Activated CD4-positive, alpha-beta T cell treated with anti-CD3 and anti-CD28 coated beads, Interleukin-2, amount 10 ng/mL, durations not matched to agents 24 days and 14 days (primary cell): ENCODE measurements around the gene DAZAP2. TPM values are rescaled to one million over a fixed set of nuclear protein-coding genes. Genes with fewer than 3 reads are reported as not detected.
"Not testable (repeated sequence)": the region's sequence is repeated elsewhere in the genome, so short reads cannot be mapped to it uniquely, and the experiment has no call there.

Experiments
- DNase-seq: peaks from one replicate; pipeline ENCODE4 v3.0.0; 2022
- H3K27ac Mint-ChIP-seq: one replicate; pipeline ENCODE4 v1.8.0; 2022; ENCODE audit warnings: mild to moderate bottlenecking, mixed read lengths
- H3K27me3 Mint-ChIP-seq: one replicate; pipeline ENCODE4 v1.8.0; 2022; ENCODE audit warnings: mixed read lengths
- H3K36me3 Mint-ChIP-seq: one replicate; pipeline ENCODE4 v1.8.0; 2022; ENCODE audit warnings: low read depth, mild to moderate bottlenecking, mixed read lengths
- H3K4me1 Mint-ChIP-seq: one replicate; pipeline ENCODE4 v1.8.0; 2021; ENCODE audit warnings: mixed read lengths
- H3K4me3 Mint-ChIP-seq: one replicate; pipeline ENCODE4 v1.8.0; 2022; ENCODE audit warnings: mild to moderate bottlenecking, moderate library complexity, mixed read lengths
- H3K9me3 Mint-ChIP-seq: one replicate; pipeline ENCODE4 v1.8.0; 2021; ENCODE audit warnings: mixed read lengths
- intact Hi-C: fragments of 100-400 bp; cut with micrococcal nuclease; formaldehyde crosslinking; loops from one replicate; pipeline ENCODE4 v1.15.1; 2023
- total RNA-seq: library from RNA; stranded (reverse); gene quantifications from 2 replicates; pipeline ENCODE4 v1.2.3, GENCODE V29; 2022

DAZAP2 gene
- total RNA-seq, 1 donor from 2014 or later = 146 TPM

GRCh38 chr12:51202718-51203117 lies 35.9 kb upstream of the DAZAP2 start:
- Mint-ChIP-seq H3K27ac (peak overlapping the region; percentile 43), H3K27me3 (no peaks in the 10 kb centered on the region), H3K36me3 (no peaks in the 10 kb centered on the region), H3K4me1 (peaks cover 9% of the 10 kb centered on the region), H3K9me3 (no peaks in the 10 kb centered on the region), H3K4me3 (no peak overlapping the region)
- DNase-seq = no peak
- intact Hi-C loops = no loop called here

DNA sequence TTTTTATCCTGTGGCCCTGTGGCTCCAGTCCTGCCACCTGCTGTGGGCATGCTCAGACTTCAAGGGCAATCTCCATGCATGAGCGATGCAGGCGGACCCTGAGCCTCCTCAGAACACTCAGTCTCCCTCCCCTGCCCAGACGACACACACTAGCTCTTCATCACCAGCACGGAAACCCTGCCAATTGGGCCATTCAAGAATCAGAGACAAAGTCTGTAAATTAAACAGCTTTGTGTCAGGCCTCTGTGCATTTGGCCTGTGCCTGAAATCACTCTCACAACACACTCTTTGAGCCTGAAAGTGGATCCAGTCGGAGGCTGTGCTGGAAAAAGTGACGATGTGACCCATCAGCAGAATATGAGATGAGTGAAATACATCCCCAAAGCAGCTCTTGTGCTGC lies 33.3 kb upstream of the DAZAP2 start:
- Mint-ChIP-seq H3K27me3 (peaks cover 3% of the 10 kb centered on the region), H3K4me1 (peaks cover 9% of the 10 kb centered on the region), H3K4me3 (no peak overlapping the region), H3K36me3 (no peaks in the 10 kb centered on the region), H3K9me3 (no peaks in the 10 kb centered on the region), H3K27ac (no peak overlapping the region)
- DNase-seq = no peak
- intact Hi-C loops = no loop called here

DNA sequence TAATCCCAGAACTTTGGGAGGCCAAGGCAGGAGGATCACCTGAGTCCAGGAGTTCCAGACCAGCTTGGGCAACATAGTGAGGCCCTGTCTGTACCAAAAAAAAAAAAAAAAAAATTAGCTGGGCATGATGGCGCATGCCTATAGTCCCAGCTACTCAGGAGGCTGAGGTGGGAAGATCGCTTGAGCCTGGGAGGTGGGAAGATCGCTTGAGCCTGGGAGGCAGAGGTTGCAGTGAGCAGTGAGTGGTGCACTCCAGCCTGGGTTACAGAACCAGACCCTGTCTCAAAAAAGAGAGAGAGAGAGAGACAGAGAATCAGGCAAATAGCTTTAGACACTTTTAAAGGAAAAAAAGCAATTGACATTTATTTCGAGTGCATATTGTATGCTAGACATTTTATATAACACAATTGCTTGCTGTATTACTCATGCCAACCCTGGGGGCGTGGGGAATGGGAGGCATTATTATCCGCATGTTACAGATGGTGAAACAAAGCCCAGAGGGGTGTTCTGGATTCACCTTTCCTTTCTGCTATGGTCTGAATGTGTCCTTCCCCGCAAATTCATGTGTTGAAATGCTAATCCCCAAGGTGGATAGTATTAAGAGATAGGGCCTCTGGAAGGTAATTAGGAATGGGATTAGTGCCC lies 30.5 kb upstream of the DAZAP2 start:
- no peaks in the 10 kb centered on the region for H3K9me3 Mint-ChIP-seq
- no peak overlapping the region for H3K27ac Mint-ChIP-seq
- intact Hi-C loops = no loop called here
- DNase-seq = no peak
- H3K4me3 Mint-ChIP-seq = no peak overlapping the region
- H3K27me3 Mint-ChIP-seq = peaks cover 5% of the 10 kb centered on the region
- H3K36me3 Mint-ChIP-seq = no peaks in the 10 kb centered on the region
- H3K4me1 Mint-ChIP-seq = peaks cover 6% of the 10 kb centered on the region

DNA sequence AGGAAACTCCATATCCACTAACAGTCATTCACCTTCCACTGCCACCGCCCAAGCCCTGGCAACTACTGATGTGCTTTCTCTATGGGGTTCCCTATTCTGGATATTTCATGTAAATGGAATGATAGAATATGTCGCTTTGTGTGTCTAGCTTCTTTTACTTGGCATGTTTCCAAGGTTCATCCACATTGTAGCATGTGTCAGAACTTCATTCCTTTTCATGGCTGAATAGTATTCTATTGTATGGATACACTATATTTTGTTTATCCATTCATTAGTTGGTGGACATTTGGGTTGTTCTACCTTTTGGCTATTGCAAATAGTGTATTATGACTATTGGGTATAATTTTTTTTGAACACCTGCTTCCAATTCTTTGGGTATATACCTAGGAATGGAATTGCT lies 29.4 kb upstream of the DAZAP2 start:
- Mint-ChIP-seq H3K27ac (no peak overlapping the region), H3K27me3 (peaks cover 5% of the 10 kb centered on the region), H3K36me3 (peaks cover 1% of the 10 kb centered on the region), H3K4me1 (no peaks in the 10 kb centered on the region), H3K9me3 (no peaks in the 10 kb centered on the region), H3K4me3 (no peak overlapping the region)
- DNase-seq = no peak
- intact Hi-C loops = no loop called here

- peaks cover 5% of the 10 kb centered on the region for H3K27me3 Mint-ChIP-seq
- DNase-seq = no peak
- H3K27ac Mint-ChIP-seq = no peak overlapping the region
- no peaks in the 10 kb centered on the region for H3K4me1 Mint-ChIP-seq
- H3K4me3 Mint-ChIP-seq = no peak overlapping the region
- H3K36me3 Mint-ChIP-seq = peaks cover 4% of the 10 kb centered on the region
- intact Hi-C loops = no loop called here
- H3K9me3 Mint-ChIP-seq = no peaks in the 10 kb centered on the region
Observed at GRCh38 chr12:51210690-51211395, 27.8 kb upstream of the DAZAP2 start.

GRCh38 chr12:51214895-51215294 lies 23.7 kb upstream of the DAZAP2 start:
- H3K4me1 Mint-ChIP-seq = peaks cover 13% of the 10 kb centered on the region
- no peaks in the 10 kb centered on the region for H3K9me3 Mint-ChIP-seq
- peaks cover 4% of the 10 kb centered on the region for H3K36me3 Mint-ChIP-seq
- H3K27me3 Mint-ChIP-seq = peaks cover 5% of the 10 kb centered on the region
- no peak for DNase-seq
- no peak overlapping the region for H3K4me3 Mint-ChIP-seq
- intact Hi-C loops = loop anchor here (5.0 kb wide), 2 partner anchors 107 to 133 kb away; partner anchors contain the start of genes BIN2 and CSRNP2
- H3K27ac Mint-ChIP-seq = no peak overlapping the region

- peaks cover 4% of the 10 kb centered on the region for H3K36me3 Mint-ChIP-seq
- DNase-seq = no peak
- peak overlapping the region; percentile 56 for H3K4me3 Mint-ChIP-seq
- no peaks in the 10 kb centered on the region for H3K9me3 Mint-ChIP-seq
- intact Hi-C loops = loop anchor here (5.0 kb wide), 2 partner anchors 106 to 134 kb away; partner anchors contain the start of genes BIN2 and CSRNP2
- H3K27me3 Mint-ChIP-seq = no peaks in the 10 kb centered on the region
- H3K4me1 Mint-ChIP-seq = peaks cover 13% of the 10 kb centered on the region
- H3K27ac Mint-ChIP-seq = peak overlapping the region; percentile 14
Observed at GRCh38 chr12:51216642-51217041, 22.0 kb upstream of the DAZAP2 start.

DNA sequence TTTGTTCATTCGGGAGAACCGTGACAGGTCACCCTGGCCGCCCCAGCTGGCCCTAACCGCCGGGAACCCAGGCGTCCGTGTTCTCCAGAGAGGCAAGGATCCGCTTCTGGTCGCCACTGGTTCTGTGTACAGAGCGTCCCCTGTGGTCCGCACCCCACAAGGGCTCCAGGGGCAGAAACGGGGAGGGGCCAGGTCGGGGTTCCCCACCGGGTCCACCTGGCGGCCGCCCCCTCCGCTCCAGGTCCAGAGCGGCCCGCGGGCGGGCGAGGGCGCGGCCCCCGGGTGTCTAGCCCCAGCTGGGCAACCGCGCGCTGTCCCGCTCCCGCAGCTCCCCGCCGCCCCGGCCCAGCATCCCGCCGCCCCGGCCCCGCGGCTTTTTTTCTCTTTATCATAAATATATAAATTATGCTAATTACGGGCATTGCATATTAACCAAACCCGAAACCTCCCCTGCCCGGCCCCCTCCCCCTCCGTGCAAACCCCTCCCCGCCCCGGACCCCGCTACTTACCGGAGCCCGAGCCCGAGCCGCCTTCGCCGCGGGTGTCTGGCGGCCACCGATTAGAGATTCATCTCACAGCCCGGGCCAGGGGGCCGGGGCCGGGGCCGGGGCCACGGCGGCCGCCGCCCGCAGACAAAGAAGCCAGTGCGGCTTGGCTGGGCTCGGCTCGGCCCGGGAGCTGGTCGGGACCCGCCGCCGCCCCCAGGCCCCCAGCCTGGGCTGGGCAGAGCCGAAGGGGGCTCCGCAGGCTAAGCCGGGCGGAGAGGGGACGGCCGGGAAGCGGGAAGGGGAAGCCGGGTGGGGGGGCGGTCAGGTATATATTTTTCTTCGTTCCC lies 21.3 kb upstream of the DAZAP2 start:
- H3K27ac Mint-ChIP-seq = peak overlapping the region; percentile 88
- H3K4me1 Mint-ChIP-seq = peaks cover 13% of the 10 kb centered on the region
- peak overlapping the region; percentile 85 for H3K4me3 Mint-ChIP-seq
- no peaks in the 10 kb centered on the region for H3K9me3 Mint-ChIP-seq
- H3K27me3 Mint-ChIP-seq = no peaks in the 10 kb centered on the region
- peaks cover 4% of the 10 kb centered on the region for H3K36me3 Mint-ChIP-seq
- intact Hi-C loops = loop anchor here (5.0 kb wide), 2 partner anchors 105 to 135 kb away; partner anchors contain the start of genes BIN2 and CSRNP2
- DNase-seq = peak; percentile 82

DNA sequence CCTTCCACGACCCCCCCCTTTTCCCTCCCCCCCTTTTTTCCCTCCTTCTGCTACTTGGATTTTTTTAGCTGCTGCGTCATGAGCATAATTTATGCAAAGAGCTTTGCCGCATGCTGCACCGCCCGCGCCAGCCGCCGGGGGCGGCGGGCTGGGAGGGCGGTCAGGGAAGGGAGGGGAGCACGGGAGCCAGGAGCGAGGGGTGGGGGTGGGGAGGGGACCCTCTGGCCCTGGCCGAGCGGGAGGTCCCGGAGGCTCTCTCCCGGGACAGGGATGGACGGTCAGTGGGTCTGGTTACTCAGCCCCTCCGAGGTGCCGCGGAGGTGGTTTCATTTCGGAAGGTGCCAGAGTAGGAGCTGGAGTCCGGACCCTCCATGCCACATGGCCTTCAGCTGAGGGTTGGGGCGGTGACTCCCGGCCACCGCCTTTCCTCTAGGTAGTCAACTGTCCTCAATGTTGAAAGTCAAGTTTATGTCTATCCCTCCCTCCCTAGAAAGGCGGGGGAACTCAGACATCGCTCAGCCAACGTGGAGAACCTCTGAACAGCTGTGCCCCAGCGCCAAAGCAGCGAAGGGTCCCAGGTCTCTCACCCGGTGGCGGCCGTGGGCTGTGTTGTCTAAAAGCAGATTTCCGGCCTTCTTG lies 20.5 kb upstream of the DAZAP2 start, which contains the start of gene POU6F1:
Gene POU6F1, minus strand, starts transcription at position 95 of the 639 bp plus-strand sequence. CDS start 11,226 bp downstream, outside the sequence.
- DNase-seq = peak; percentile 90
- H3K9me3 Mint-ChIP-seq = no peaks in the 10 kb centered on the region
- no peaks in the 10 kb centered on the region for H3K27me3 Mint-ChIP-seq
- peaks cover 4% of the 10 kb centered on the region for H3K36me3 Mint-ChIP-seq
- peaks cover 13% of the 10 kb centered on the region for H3K4me1 Mint-ChIP-seq
- peak within 1 kb of the TSS; percentile 88 for H3K27ac Mint-ChIP-seq
- intact Hi-C loops = loop anchor here (1.0 to 5.0 kb wide), 4 partner anchors 20 to 136 kb away; partner anchors contain the start of genes BIN2, CSRNP2, DAZAP2 and TFCP2
- peak within 1 kb of the TSS; percentile 85 for H3K4me3 Mint-ChIP-seq

- no peaks in the 10 kb centered on the region for H3K27me3 Mint-ChIP-seq
- peak overlapping the region; percentile 85 for H3K4me3 Mint-ChIP-seq
- peaks cover 4% of the 10 kb centered on the region for H3K36me3 Mint-ChIP-seq
- peaks cover 13% of the 10 kb centered on the region for H3K4me1 Mint-ChIP-seq
- intact Hi-C loops = loop anchor here (1.0 to 5.0 kb wide), 4 partner anchors 20 to 136 kb away; partner anchors contain the start of genes BIN2, CSRNP2, DAZAP2 and TFCP2
- peak overlapping the region; percentile 88 for H3K27ac Mint-ChIP-seq
- no peaks in the 10 kb centered on the region for H3K9me3 Mint-ChIP-seq
- no peak for DNase-seq
Observed at GRCh38 chr12:51218607-51219161, 19.9 kb upstream of the DAZAP2 start.

DNA sequence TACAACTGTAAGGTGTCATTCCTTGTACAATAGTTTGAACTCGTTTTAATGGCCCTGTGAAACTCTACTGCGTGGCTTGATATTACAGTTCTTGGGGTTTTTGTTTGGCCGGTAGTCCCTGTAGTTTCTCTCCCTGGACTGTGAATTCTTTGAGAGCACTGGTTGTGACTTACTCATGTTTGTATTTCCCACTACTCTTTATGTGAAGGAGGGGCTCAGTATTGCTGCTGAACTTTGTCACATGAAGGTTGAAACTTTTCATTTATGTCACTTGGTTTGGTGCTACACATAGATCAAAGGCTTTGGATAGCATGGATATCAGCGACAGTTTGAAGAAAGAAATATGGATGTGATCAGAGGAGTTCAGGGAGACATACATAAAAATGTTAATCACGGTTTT lies 19.3 kb upstream of the DAZAP2 start:
- Mint-ChIP-seq H3K9me3 (no peaks in the 10 kb centered on the region), H3K27ac (peak overlapping the region; percentile 48), H3K27me3 (no peaks in the 10 kb centered on the region), H3K4me3 (peak overlapping the region; percentile 26), H3K4me1 (peaks cover 13% of the 10 kb centered on the region), H3K36me3 (peaks cover 2% of the 10 kb centered on the region)
- no peak for DNase-seq
- intact Hi-C loops = loop anchor here (5.0 kb wide), 2 partner anchors 103 to 137 kb away; partner anchors contain the start of genes BIN2 and CSRNP2

DNA sequence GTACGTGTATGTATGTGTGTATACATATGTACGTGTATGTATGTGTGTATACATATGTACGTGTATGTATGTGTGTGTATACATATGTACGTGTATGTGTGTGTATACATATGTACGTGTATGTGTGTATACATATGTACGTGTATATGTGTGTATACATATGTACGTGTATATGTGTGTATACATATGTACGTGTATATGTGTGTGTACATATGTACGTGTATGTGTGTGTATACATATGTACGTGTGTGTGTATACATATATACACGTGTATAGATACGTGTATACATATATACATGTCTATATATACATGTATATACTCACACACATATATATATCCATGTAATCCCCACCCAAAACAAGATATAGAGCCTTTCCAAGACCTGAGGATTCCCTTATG lies 18.8 kb upstream of the DAZAP2 start:
- H3K36me3 Mint-ChIP-seq, H3K27me3 Mint-ChIP-seq, H3K9me3 Mint-ChIP-seq, H3K4me3 Mint-ChIP-seq, DNase-seq, H3K27ac Mint-ChIP-seq: not testable (repeated sequence)
- peaks cover 13% of the 10 kb centered on the region for H3K4me1 Mint-ChIP-seq
- intact Hi-C loops = loop anchor here (5.0 kb wide), 2 partner anchors 102 to 138 kb away; partner anchors contain the start of genes BIN2 and CSRNP2

DNA sequence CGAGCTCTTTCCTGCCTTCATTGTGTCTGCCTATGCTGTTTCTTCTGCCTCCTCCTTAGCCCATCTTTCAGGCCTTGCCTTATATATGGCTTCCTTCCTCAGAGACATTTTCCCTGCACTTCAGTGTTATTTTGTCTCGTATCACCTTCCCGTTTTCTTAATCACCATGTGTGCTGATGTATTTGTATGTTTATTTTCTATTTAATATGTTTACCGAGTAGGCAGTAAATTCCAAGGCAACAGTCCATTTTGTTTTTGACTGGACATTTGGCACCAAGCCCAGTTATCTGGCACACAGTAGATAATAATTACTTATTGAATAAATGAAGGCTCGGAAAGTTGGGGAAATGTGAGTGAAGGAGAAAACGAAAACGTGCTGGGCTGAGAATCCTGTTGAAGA lies 16.2 kb upstream of the DAZAP2 start:
- Mint-ChIP-seq H3K36me3 (no peaks in the 10 kb centered on the region), H3K4me1 (peaks cover 10% of the 10 kb centered on the region), H3K4me3 (no peak overlapping the region), H3K9me3 (no peaks in the 10 kb centered on the region), H3K27me3 (no peaks in the 10 kb centered on the region), H3K27ac (no peak overlapping the region)
- no peak for DNase-seq
- intact Hi-C loops = no loop called here
